Measurements from ENCODE around the gene FBXW11. TPM values are rescaled to one million over a fixed set of nuclear protein-coding genes. Genes with fewer than 3 reads are reported as not detected.
"Not testable (repeated sequence)": the region's sequence is repeated elsewhere in the genome, so short reads cannot be mapped to it uniquely, and the experiment has no call there.

The FBXW11 gene
- total RNA-seq, 1 donor: 64.8 TPM

- H3K4me3 ChIP-seq (ENCODE audit: low read depth, low read length): no peak overlapping the region
- no peak for DNase-seq (ENCODE audit: low read depth)
- no peak for TF ChIP-seq CTCF (IDR thresholded peaks at IDR 0.05; ENCODE audit: insufficient read depth, low read length)
Observed at GRCh38 chr5:171924493-171925122, 81.8 kb downstream of the FBXW11 start.

GRCh38 chr5:171920765-171921391 lies 85.6 kb downstream of the FBXW11 start:
- H3K4me3 ChIP-seq (ENCODE audit: low read depth, low read length): no peak overlapping the region
- no peak for TF ChIP-seq CTCF (IDR thresholded peaks at IDR 0.05; ENCODE audit: insufficient read depth, low read length)
- DNase-seq (ENCODE audit: low read depth): no peak

GRCh38 chr5:171915700-171916099 lies 90.7 kb downstream of the FBXW11 start:
- DNase-seq (ENCODE audit: low read depth): not testable (repeated sequence)

GRCh38 chr5:171914726-171915338 lies 91.6 kb downstream of the FBXW11 start:
- no peak for TF ChIP-seq CTCF (IDR thresholded peaks at IDR 0.05; ENCODE audit: insufficient read depth, low read length)
- H3K4me3 ChIP-seq (ENCODE audit: low read depth, low read length): no peak overlapping the region
- peak; percentile 16 for DNase-seq (ENCODE audit: low read depth)

More at GRCh38 chr5:171915700-171916099, 90.7 kb downstream of the FBXW11 start:
- H3K4me3 ChIP-seq (ENCODE audit: low read depth, low read length): not testable (repeated sequence)

GRCh38 chr5:171913987-171914273 lies 92.5 kb downstream of the FBXW11 start:
- DNase-seq (ENCODE audit: low read depth): peak; percentile 44
- TF ChIP-seq CTCF (IDR thresholded peaks at IDR 0.05; ENCODE audit: insufficient read depth, low read length): no peak
- H3K4me3 ChIP-seq (ENCODE audit: low read depth, low read length): no peak overlapping the region

GRCh38 chr5:171911152-171911551 lies 95.3 kb downstream of the FBXW11 start:
- H3K4me3 ChIP-seq (ENCODE audit: low read depth, low read length): no peak overlapping the region
- no peak for TF ChIP-seq CTCF (IDR thresholded peaks at IDR 0.05; ENCODE audit: insufficient read depth, low read length)
- DNase-seq (ENCODE audit: low read depth): peak; percentile 19

- DNase-seq (ENCODE audit: low read depth): no peak
- no peak for TF ChIP-seq CTCF (IDR thresholded peaks at IDR 0.05; ENCODE audit: insufficient read depth, low read length)
- no peak overlapping the region for H3K4me3 ChIP-seq (ENCODE audit: low read depth, low read length)
Observed at GRCh38 chr5:171908638-171909037, 97.8 kb downstream of the FBXW11 start.
